Measurements from ENCODE around the gene TATDN2.

The TATDN2 gene

GRCh38 chr3:10249833-10250232 lies 1.6 kb downstream of the TATDN2 start:
- no peak for TF ChIP-seq CTCF (IDR thresholded peaks at IDR 0.05; ENCODE audit: extremely low read depth, missing control alignments)
- DNase-seq (ENCODE audit: low spot score) = no peak

GRCh38 chr3:10251006-10251405 lies 2.7 kb downstream of the TATDN2 start:
- no peak for DNase-seq (ENCODE audit: low spot score)
- TF ChIP-seq CTCF (IDR thresholded peaks at IDR 0.05; ENCODE audit: extremely low read depth, missing control alignments) = no peak

DNA sequence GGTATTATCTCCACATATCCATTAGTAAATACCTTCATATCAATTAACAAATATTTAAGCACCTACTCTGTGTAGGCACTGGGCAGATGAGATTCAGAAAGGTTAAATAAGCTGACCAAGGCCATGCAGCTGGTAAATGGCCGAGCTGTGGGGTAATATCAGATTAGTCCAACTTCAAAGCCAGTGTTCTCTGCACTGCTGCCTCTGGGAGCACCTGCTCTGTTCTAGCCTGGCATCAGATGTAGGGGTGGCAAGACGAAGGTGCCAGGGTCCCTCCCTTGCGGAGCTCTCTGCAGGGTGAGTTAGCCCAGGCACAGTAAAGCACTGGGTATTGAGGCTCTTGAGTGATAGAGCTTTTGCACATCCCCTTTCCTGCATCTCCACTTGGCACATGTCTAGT lies 5.5 kb downstream of the TATDN2 start:
- DNase-seq (ENCODE audit: low spot score) = no peak
- no peak for TF ChIP-seq CTCF (IDR thresholded peaks at IDR 0.05; ENCODE audit: extremely low read depth, missing control alignments)

GRCh38 chr3:10255835-10256234 lies 7.6 kb downstream of the TATDN2 start:
- no peak for DNase-seq (ENCODE audit: low spot score)
- no peak for TF ChIP-seq CTCF (IDR thresholded peaks at IDR 0.05; ENCODE audit: extremely low read depth, missing control alignments)

DNA sequence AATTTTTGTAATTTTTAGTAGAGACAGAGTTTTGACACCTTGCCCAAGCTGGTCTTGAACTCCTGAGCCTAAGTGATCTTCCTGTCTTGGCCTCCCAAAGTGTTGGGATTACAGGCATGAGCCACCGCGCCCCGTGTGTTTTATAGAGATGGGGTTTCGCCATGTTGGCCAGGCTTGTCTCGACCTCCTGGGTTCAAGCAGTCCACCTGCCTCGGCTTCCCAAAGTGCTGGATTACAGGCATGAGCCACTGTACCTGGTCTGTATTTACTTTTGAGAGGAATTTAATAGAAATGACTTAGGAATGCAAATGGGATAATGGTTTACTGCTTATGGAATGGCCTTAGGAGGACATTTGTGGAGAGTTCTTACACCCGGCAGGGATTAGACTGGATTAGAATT lies 10.8 kb downstream of the TATDN2 start:
- no peak for DNase-seq (ENCODE audit: low spot score)
- TF ChIP-seq CTCF (IDR thresholded peaks at IDR 0.05; ENCODE audit: extremely low read depth, missing control alignments) = no peak

- no peak for TF ChIP-seq CTCF (IDR thresholded peaks at IDR 0.05; ENCODE audit: extremely low read depth, missing control alignments)
- no peak for DNase-seq (ENCODE audit: low spot score)
Measured at GRCh38 chr3:10259798-10260197, 11.5 kb downstream of the TATDN2 start.

DNA sequence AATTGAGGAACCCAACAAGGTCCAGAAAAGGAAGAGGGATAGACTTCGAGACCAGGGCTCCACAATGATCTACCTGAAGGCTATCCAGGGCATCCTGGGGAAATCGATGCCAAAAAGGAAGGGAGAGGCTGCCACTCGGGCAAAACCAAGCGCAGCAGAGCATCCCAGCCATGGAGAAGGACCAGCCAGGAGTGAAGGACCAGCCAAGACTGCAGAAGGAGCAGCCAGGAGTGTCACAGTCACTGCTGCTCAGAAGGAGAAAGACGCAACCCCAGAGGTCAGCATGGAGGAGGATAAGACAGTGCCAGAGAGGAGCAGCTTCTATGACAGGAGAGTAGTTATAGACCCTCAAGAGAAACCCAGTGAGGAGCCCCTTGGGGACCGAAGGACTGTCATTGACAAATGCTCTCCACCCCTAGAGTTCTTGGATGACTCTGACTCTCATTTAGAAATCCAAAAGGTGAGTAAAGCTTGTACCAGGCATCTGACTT lies 12.0 kb downstream of the TATDN2 start:
- DNase-seq (ENCODE audit: low spot score) = no peak
- TF ChIP-seq CTCF (IDR thresholded peaks at IDR 0.05; ENCODE audit: extremely low read depth, missing control alignments) = no peak
